Neuronal stem cell (in vitro differentiated cells): ENCODE data around the gene FBXW10.
"Not testable (repeated sequence)": the region's sequence is repeated elsewhere in the genome, so short reads cannot be mapped to it uniquely, and the experiment has no call there.

Source experiments
- DNase-seq: peaks from one replicate; pipeline ENCODE4 v3.0.0-alpha.2; 2013; ENCODE audit warnings: low spot score
- H2AFZ ChIP-seq: one replicate; pipeline ENCODE4 v1.6.1; 2013; ENCODE audit warnings: mild to moderate bottlenecking, low read length, inconsistent platforms
- H2AK5ac ChIP-seq: 2 replicates; pipeline ENCODE4 v1.6.1; 2013; ENCODE audit warnings: low read depth, mild to moderate bottlenecking, inconsistent platforms, low read length, moderate library complexity, mixed read lengths
- H2BK120ac ChIP-seq: 2 replicates; pipeline ENCODE4 v1.6.1; 2013; ENCODE audit warnings: low read depth, mild to moderate bottlenecking, inconsistent platforms, low read length, moderate library complexity, mixed read lengths
- H2BK12ac ChIP-seq: one replicate; pipeline ENCODE4 v1.6.1; 2013; ENCODE audit warnings: low read length, inconsistent platforms
- H2BK15ac ChIP-seq: 2 replicates; pipeline ENCODE4 v1.6.1; 2013; ENCODE audit warnings: mild to moderate bottlenecking, low read length, inconsistent platforms, mixed read lengths
- H2BK5ac ChIP-seq: one replicate; pipeline ENCODE4 v1.6.1; 2013; ENCODE audit warnings: inconsistent platforms, mild to moderate bottlenecking, low read length, moderate library complexity
- H3K14ac ChIP-seq: one replicate; pipeline ENCODE4 v1.6.1; 2013; ENCODE audit warnings: low read length, inconsistent platforms
- H3K18ac ChIP-seq: 2 replicates; pipeline ENCODE4 v1.6.1; 2013; ENCODE audit warnings: low read length, inconsistent platforms
- H3K23ac ChIP-seq: 2 replicates; pipeline ENCODE4 v1.6.1; 2013; ENCODE audit warnings: low read depth, mild to moderate bottlenecking, mixed read lengths, low read length, inconsistent platforms; ENCODE audit not compliant: poor library complexity
- H3K27ac ChIP-seq: replicated peaks from 3 replicates; pipeline ENCODE4 v1.5.1; 2013; ENCODE audit warnings: low read length, inconsistent platforms
- H3K27me3 ChIP-seq, 3 experiments: 2 replicates each; pipeline ENCODE4 v1.6.1; 2013; ENCODE audit warnings: low read length in 3 of 3, mild to moderate bottlenecking in 2 of 3, inconsistent platforms in 1 of 3, low read depth in 1 of 3, mixed read lengths in 1 of 3, moderate library complexity in 1 of 3; ENCODE audit not compliant: control insufficient read depth in 3 of 3, insufficient read depth in 3 of 3
- H3K36me3 ChIP-seq, 2 donors: replicated peaks in 1 of 2; 2 replicates each; pipeline ENCODE4 v1.6.1; 2013; ENCODE audit warnings: low read length in 2 of 2; ENCODE audit not compliant: control insufficient read depth in 2 of 2, insufficient read depth in 2 of 2
- H3K4ac ChIP-seq: 2 replicates; pipeline ENCODE4 v1.6.1; 2013; ENCODE audit warnings: inconsistent platforms, mild to moderate bottlenecking, low read length, moderate library complexity
- H3K4me1 ChIP-seq, 2 donors: 1 replicate in 1 of 2; 2 replicates in 1 of 2; pipeline ENCODE4 v1.6.1; 2013; ENCODE audit warnings: low read length in 2 of 2, low read depth in 1 of 2; ENCODE audit not compliant: control insufficient read depth in 2 of 2, insufficient read depth in 1 of 2
- H3K4me2 ChIP-seq: one replicate; pipeline ENCODE4 v1.6.1; 2013; ENCODE audit warnings: mild to moderate bottlenecking, low read length, inconsistent platforms; ENCODE audit not compliant: insufficient read depth, poor library complexity, severe bottlenecking
- H3K4me3 ChIP-seq, 2 donors: 2 replicates each; pipeline ENCODE4 v1.5.1; 2013; ENCODE audit warnings: low read length in 2 of 2, mild to moderate bottlenecking in 2 of 2, inconsistent platforms in 1 of 2, moderate library complexity in 1 of 2
- H3K79me1 ChIP-seq: one replicate; pipeline ENCODE4 v1.6.1; 2013; ENCODE audit warnings: low read depth, mild to moderate bottlenecking, inconsistent platforms, low read length, moderate library complexity
- H3K9ac ChIP-seq: one replicate; pipeline ENCODE4 v1.6.1; 2013; ENCODE audit warnings: mild to moderate bottlenecking, low read depth, low read length, inconsistent platforms; ENCODE audit not compliant: poor library complexity
- H3K9me3 ChIP-seq, 2 donors: replicated peaks in 1 of 2; 2 replicates each; pipeline versions ENCODE3 to v1.6.1; 2013; ENCODE audit warnings: low read length in 2 of 2, mild to moderate bottlenecking in 2 of 2, inconsistent platforms in 1 of 2, low read depth in 1 of 2, mixed read lengths in 1 of 2, moderate library complexity in 1 of 2; ENCODE audit not compliant: control insufficient read depth in 2 of 2, insufficient read depth in 1 of 2
- H4K8ac ChIP-seq: one replicate; pipeline ENCODE4 v1.6.1; 2013; ENCODE audit warnings: low read depth, mild to moderate bottlenecking, inconsistent platforms, low read length, moderate library complexity
- H4K91ac ChIP-seq: one replicate; pipeline ENCODE4 v1.6.1; 2013; ENCODE audit warnings: low read length, low read depth, mild to moderate bottlenecking, inconsistent platforms; ENCODE audit not compliant: poor library complexity
- WGBS, 2 donors: extraction: QIAGEN DNeasy Blood & Tissue Kit; methylation state at CpG; one replicate each; pipeline ENCODE4 v1.1.7; 2013; ENCODE audit warnings: missing lambda C conversion rate in 2 of 2, mixed read lengths in 1 of 2; ENCODE audit not compliant: insufficient read length in 2 of 2, insufficient replicate concordance in 1 of 2; ENCODE audit errors: extremely low coverage in 2 of 2; 5-methylcytosine and 5-hydroxymethylcytosine counted together

Gene FBXW10

GRCh38 chr17:18770572-18770971 lies 26.7 kb downstream of the FBXW10 start:
- not testable (repeated sequence) for H3K23ac ChIP-seq, H3K14ac ChIP-seq, H4K91ac ChIP-seq, H3K4me3 ChIP-seq, H3K4me1 ChIP-seq, DNase-seq, H2BK12ac ChIP-seq, H2AK5ac ChIP-seq, H4K8ac ChIP-seq, H2BK5ac ChIP-seq, H2AFZ ChIP-seq, H3K4ac ChIP-seq, H3K27ac ChIP-seq, H3K9ac ChIP-seq, H3K9me3 ChIP-seq, H2BK120ac ChIP-seq, H3K27me3 ChIP-seq, H3K4me2 ChIP-seq, H2BK15ac ChIP-seq, H3K79me1 ChIP-seq, H3K36me3 ChIP-seq, H3K18ac ChIP-seq
- no CpG with 5 or more reads among the region's 4 CpGs for WGBS, 2 donors

GRCh38 chr17:18771066-18771465 lies 27.2 kb downstream of the FBXW10 start:
- not testable (repeated sequence) for H2BK15ac ChIP-seq, H3K4me3 ChIP-seq, H2BK5ac ChIP-seq, H3K4ac ChIP-seq, H3K4me1 ChIP-seq, H3K79me1 ChIP-seq, H3K23ac ChIP-seq, H3K14ac ChIP-seq, H3K9me3 ChIP-seq, H2BK12ac ChIP-seq, H3K4me2 ChIP-seq, DNase-seq, H3K18ac ChIP-seq, H3K27me3 ChIP-seq, H2AK5ac ChIP-seq, H4K91ac ChIP-seq, H3K27ac ChIP-seq, H2BK120ac ChIP-seq, H3K9ac ChIP-seq, H4K8ac ChIP-seq, H3K36me3 ChIP-seq
- H2AFZ ChIP-seq = peak overlapping the region; percentile 45
- WGBS, 2 donors = no CpG with 5 or more reads among the region's 4 CpGs

GRCh38 chr17:18772471-18772870 lies 28.6 kb downstream of the FBXW10 start:
- no peak overlapping the region for H4K8ac ChIP-seq
- no peak overlapping the region for H2BK120ac ChIP-seq
- no peak overlapping the region for H3K9ac ChIP-seq
- H2BK15ac ChIP-seq = no peak overlapping the region
- H3K4ac ChIP-seq = no peak overlapping the region
- no peak overlapping the region for H2AK5ac ChIP-seq
- no peak overlapping the region for H2BK5ac ChIP-seq
- H3K79me1 ChIP-seq = no peaks in the 10 kb centered on the region
- no peak overlapping the region for H3K27ac ChIP-seq
- H3K27me3 ChIP-seq = no peaks in the 10 kb centered on the region
- H3K4me2 ChIP-seq = no peak overlapping the region
- H3K14ac ChIP-seq = no peak overlapping the region
- no peak for DNase-seq
- no peak overlapping the region for H4K91ac ChIP-seq
- H3K23ac ChIP-seq = no peak overlapping the region
- H3K18ac ChIP-seq = no peak overlapping the region
- H3K9me3 ChIP-seq = no peaks in the 10 kb centered on the region
- whole genome bisulfite sequencing, 2 donors = no CpG with 5 or more reads among the region's 7 CpGs
- no peak overlapping the region for H2AFZ ChIP-seq
- no peak overlapping the region for H3K4me3 ChIP-seq
- H3K36me3 ChIP-seq = no peaks in the 10 kb centered on the region
- H2BK12ac ChIP-seq = no peak overlapping the region
- peaks cover 0 to 2% of the 10 kb centered on the region in 2 donors for H3K4me1 ChIP-seq

- not testable (repeated sequence) for H3K9me3 ChIP-seq, H2BK120ac ChIP-seq, H3K36me3 ChIP-seq, H2BK12ac ChIP-seq, H3K9ac ChIP-seq, H2BK15ac ChIP-seq, H3K27me3 ChIP-seq, H3K14ac ChIP-seq, H3K27ac ChIP-seq, H3K18ac ChIP-seq, H3K4ac ChIP-seq, H4K91ac ChIP-seq, H2BK5ac ChIP-seq, H2AK5ac ChIP-seq, H3K4me1 ChIP-seq, H4K8ac ChIP-seq, H3K79me1 ChIP-seq
- H3K23ac ChIP-seq = peak within 1 kb of the TSS; percentile 73
- H3K4me2 ChIP-seq = peak within 1 kb of the TSS; percentile 25
- H2AFZ ChIP-seq = peak within 1 kb of the TSS; percentile 74
- peak; percentile 84 for DNase-seq
- no CpG with 5 or more reads among the region's 56 CpGs for WGBS, 2 donors
- peak within 1 kb of the TSS; percentile 50 to 79 for H3K4me3 ChIP-seq
Measured at GRCh38 chr17:18780991-18781718, 37.3 kb downstream of the FBXW10 start, which contains the start of gene TVP23B. Gene TVP23B, plus strand, starts transcription at chr17:18781183. Its CDS starts 111 bp downstream, at chr17:18781294.
